Body of pancreas (tissue), 4 donors: Measurements from ENCODE around the gene NOP56.

Experiments used
- CTCF ChIP-seq, 7 experiments: fragments of 450-650 bp in 4 of 7; fragments of 200-600 bp in 3 of 7; sonication (generic) in 3 of 7; IDR thresholded peaks; one replicate each; pipeline ENCODE4 v1.5.1; 2016 to 2019; ENCODE audit warnings: antibody characterized with exemption in 7 of 7
- POLR2A ChIP-seq, 3 donors: fragments of 450-650 bp; IDR thresholded peaks; one replicate each; pipeline ENCODE4 v1.6.1; 2016; ENCODE audit warnings: antibody characterized with exemption in 3 of 3, mild to moderate bottlenecking in 2 of 3

- TF ChIP-seq POLR2A (IDR thresholded peaks at IDR 0.05) (no peak), CTCF (IDR thresholded peaks at IDR 0.05) (no peak)
Observed at GRCh38 chr20:2705931-2706645, 53.7 kb downstream of the NOP56 start.
